ENCODE data around the gene TCF23.

DNA sequence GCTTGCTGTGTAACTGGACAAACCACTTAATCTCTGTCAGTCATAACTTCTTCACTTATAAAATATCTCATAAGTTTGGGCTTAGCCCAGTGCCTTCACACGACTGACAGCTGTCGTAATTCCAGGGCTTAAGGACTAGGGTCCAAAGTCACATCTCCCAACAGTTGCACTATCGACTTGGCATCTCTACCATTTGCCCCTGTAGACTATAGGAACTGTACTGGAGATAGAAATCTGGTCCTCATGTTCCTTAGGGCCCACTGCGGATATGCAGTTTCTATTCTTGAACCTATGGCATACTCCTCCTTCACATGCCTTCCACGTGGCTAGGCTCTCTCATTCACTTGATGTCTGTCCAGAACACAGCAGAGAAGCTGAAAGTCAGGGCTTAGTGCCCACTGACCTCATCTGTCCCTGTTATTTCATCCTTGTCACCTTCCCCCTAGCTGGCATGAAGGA is 22.5 kb upstream of the TCF23 start:
- TF ChIP-seq, protein P1, sequence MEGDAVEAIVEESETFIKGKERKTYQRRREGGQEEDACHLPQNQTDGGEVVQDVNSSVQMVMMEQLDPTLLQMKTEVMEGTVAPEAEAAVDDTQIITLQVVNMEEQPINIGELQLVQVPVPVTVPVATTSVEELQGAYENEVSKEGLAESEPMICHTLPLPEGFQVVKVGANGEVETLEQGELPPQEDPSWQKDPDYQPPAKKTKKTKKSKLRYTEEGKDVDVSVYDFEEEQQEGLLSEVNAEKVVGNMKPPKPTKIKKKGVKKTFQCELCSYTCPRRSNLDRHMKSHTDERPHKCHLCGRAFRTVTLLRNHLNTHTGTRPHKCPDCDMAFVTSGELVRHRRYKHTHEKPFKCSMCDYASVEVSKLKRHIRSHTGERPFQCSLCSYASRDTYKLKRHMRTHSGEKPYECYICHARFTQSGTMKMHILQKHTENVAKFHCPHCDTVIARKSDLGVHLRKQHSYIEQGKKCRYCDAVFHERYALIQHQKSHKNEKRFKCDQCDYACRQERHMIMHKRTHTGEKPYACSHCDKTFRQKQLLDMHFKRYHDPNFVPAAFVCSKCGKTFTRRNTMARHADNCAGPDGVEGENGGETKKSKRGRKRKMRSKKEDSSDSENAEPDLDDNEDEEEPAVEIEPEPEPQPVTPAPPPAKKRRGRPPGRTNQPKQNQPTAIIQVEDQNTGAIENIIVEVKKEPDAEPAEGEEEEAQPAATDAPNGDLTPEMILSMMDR (IDR thresholded peaks at IDR 0.05), result no peak
- TF ChIP-seq SIN3A (IDR thresholded peaks at IDR 0.05; ENCODE audit: borderline replicate concordance, insufficient read depth, low read depth, low read length) (no peak), TCF7L2 (IDR thresholded peaks at IDR 0.05; ENCODE audit: low read depth, low read length) (no peak), POLR2AphosphoS5 (IDR thresholded peaks at IDR 0.05; ENCODE audit: low read depth, low read length) (no peak)
- TF ChIP-seq, protein P2, sequence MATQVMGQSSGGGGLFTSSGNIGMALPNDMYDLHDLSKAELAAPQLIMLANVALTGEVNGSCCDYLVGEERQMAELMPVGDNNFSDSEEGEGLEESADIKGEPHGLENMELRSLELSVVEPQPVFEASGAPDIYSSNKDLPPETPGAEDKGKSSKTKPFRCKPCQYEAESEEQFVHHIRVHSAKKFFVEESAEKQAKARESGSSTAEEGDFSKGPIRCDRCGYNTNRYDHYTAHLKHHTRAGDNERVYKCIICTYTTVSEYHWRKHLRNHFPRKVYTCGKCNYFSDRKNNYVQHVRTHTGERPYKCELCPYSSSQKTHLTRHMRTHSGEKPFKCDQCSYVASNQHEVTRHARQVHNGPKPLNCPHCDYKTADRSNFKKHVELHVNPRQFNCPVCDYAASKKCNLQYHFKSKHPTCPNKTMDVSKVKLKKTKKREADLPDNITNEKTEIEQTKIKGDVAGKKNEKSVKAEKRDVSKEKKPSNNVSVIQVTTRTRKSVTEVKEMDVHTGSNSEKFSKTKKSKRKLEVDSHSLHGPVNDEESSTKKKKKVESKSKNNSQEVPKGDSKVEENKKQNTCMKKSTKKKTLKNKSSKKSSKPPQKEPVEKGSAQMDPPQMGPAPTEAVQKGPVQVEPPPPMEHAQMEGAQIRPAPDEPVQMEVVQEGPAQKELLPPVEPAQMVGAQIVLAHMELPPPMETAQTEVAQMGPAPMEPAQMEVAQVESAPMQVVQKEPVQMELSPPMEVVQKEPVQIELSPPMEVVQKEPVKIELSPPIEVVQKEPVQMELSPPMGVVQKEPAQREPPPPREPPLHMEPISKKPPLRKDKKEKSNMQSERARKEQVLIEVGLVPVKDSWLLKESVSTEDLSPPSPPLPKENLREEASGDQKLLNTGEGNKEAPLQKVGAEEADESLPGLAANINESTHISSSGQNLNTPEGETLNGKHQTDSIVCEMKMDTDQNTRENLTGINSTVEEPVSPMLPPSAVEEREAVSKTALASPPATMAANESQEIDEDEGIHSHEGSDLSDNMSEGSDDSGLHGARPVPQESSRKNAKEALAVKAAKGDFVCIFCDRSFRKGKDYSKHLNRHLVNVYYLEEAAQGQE (IDR thresholded peaks at IDR 0.05; ENCODE audit: insufficient read depth in 1 of 2, low read depth in 2 of 2, low read length in 1 of 2), result no peak
